ENCODE data around the gene GKN2. TPM values are rescaled to one million over a fixed set of nuclear protein-coding genes. Genes with fewer than 3 reads are reported as not detected.
A peak's percentile ranks its signal among the peaks of the same experiment; 100 is the strongest.

GKN2 gene
- total RNA-seq, 4 donors from 2014 or later = not detected

- 92 to 93% methylated on average over 4 to 5 of the region's 5 CpGs for WGBS, 2 donors (ENCODE audit: low coverage in 1 of 2)
- no peak for DNase-seq
- intact Hi-C loops (cut with DNase I; ENCODE audit: low total_unique reads) = loop anchor here (5.0 kb wide), 1 partner anchor 155 kb away; no protein-coding TSS in a partner anchor
Observed at GRCh38 chr2:68907232-68907919, 45.3 kb downstream of the GKN2 start.

GRCh38 chr2:68906716-68907115 is 46.0 kb downstream of the GKN2 start:
- WGBS, 2 donors (ENCODE audit: low coverage in 1 of 2) = 93 to 96% methylated on average over 3 of the region's 3 CpGs
- intact Hi-C loops (cut with DNase I; ENCODE audit: low total_unique reads) = loop anchor here (5.0 kb wide), 1 partner anchor 154 kb away; no protein-coding TSS in a partner anchor

More at GRCh38 chr2:68907232-68907919, 45.3 kb downstream of the GKN2 start:
- TF ChIP-seq POLR2A (IDR thresholded peaks at IDR 0.05) (no peak), POLR2AphosphoS5 (IDR thresholded peaks at IDR 0.05) (no peak), CTCF (IDR thresholded peaks at IDR 0.05) (no peak), EP300 (IDR thresholded peaks at IDR 0.05; ENCODE audit: low read depth) (no peak)
- in situ Hi-C loops (cut with MboI; ENCODE audit: low pct_ligation_motif_present in 1 of 4, low pct_unique_long_range_greater_than_20kb in 1 of 4, low sequenced_read_pairs in 3 of 4) = loop anchor here (5.0 to 25.0 kb wide), 5 partner anchors 155 to 420 kb away; partner anchors contain the start of gene ARHGAP25 (in 1 of the 4)
- H3K4me1 ChIP-seq = peaks cover 11 to 17% (median 13%) of the 10 kb centered on the region in 4 donors
- no peaks in the 10 kb centered on the region for H3K9me3 ChIP-seq
- no peaks in the 10 kb centered on the region for H3K27me3 ChIP-seq
- H3K27ac ChIP-seq = peak overlapping the region in 3 of 4 donors; percentile 47 to 65 (median 50)
- no peak overlapping the region for H3K4me3 ChIP-seq
- H3K36me3 ChIP-seq = no peaks in the 10 kb centered on the region

GRCh38 chr2:68905116-68905515 is 47.6 kb downstream of the GKN2 start:
- H3K4me3 ChIP-seq = no peak overlapping the region
- H3K27me3 ChIP-seq = no peaks in the 10 kb centered on the region
- in situ Hi-C loops (cut with MboI; ENCODE audit: low pct_ligation_motif_present in 1 of 4, low pct_unique_long_range_greater_than_20kb in 1 of 4, low sequenced_read_pairs in 3 of 4) (loop anchor here (5.0 to 25.0 kb wide), 5 partner anchors 153 to 418 kb away; partner anchors contain the start of gene ARHGAP25 (in 1 of the 4)), intact Hi-C loops (cut with DNase I; ENCODE audit: low total_unique reads) (loop anchor here (5.0 kb wide), 1 partner anchor 153 kb away; no protein-coding TSS in a partner anchor)
- DNase-seq = no peak
- no peaks in the 10 kb centered on the region for H3K9me3 ChIP-seq
- no peaks in the 10 kb centered on the region for H3K36me3 ChIP-seq
- 94 to 97% methylated on average over 2 of the region's 2 CpGs for WGBS, 2 donors (ENCODE audit: low coverage in 1 of 2)
- no peak overlapping the region for H3K27ac ChIP-seq
- peaks cover 11 to 17% (median 13%) of the 10 kb centered on the region in 4 donors for H3K4me1 ChIP-seq
- TF ChIP-seq POLR2AphosphoS5 (IDR thresholded peaks at IDR 0.05) = no peak
- no peak for TF ChIP-seq CTCF (IDR thresholded peaks at IDR 0.05)
- no peak for TF ChIP-seq EP300 (IDR thresholded peaks at IDR 0.05; ENCODE audit: low read depth)
- TF ChIP-seq POLR2A (IDR thresholded peaks at IDR 0.05) = no peak

More at GRCh38 chr2:68906716-68907115, 46.0 kb downstream of the GKN2 start:
- H3K4me3 ChIP-seq = no peak overlapping the region
- no peaks in the 10 kb centered on the region for H3K9me3 ChIP-seq
- H3K4me1 ChIP-seq = peaks cover 11 to 17% (median 13%) of the 10 kb centered on the region in 4 donors
- H3K27ac ChIP-seq = no peak overlapping the region
- no peaks in the 10 kb centered on the region for H3K36me3 ChIP-seq
- in situ Hi-C loops (cut with MboI; ENCODE audit: low pct_ligation_motif_present in 1 of 4, low pct_unique_long_range_greater_than_20kb in 1 of 4, low sequenced_read_pairs in 3 of 4) = loop anchor here (5.0 to 25.0 kb wide), 5 partner anchors 154 to 419 kb away; partner anchors contain the start of gene ARHGAP25 (in 1 of the 4)
- no peak for DNase-seq
- no peak for TF ChIP-seq POLR2A (IDR thresholded peaks at IDR 0.05)
- TF ChIP-seq EP300 (IDR thresholded peaks at IDR 0.05; ENCODE audit: low read depth) = no peak
- no peak for TF ChIP-seq POLR2AphosphoS5 (IDR thresholded peaks at IDR 0.05)
- no peak for TF ChIP-seq CTCF (IDR thresholded peaks at IDR 0.05)
- no peaks in the 10 kb centered on the region for H3K27me3 ChIP-seq

- Histone ChIP-seq H3K27me3 (no peaks in the 10 kb centered on the region), H3K9me3 (no peaks in the 10 kb centered on the region), H3K4me3 (no peak overlapping the region), H3K36me3 (no peaks in the 10 kb centered on the region), H3K27ac (no peak overlapping the region), H3K4me1 (no peaks in the 10 kb centered on the region)
- intact Hi-C loops (cut with DNase I; ENCODE audit: low total_unique reads) (no loop called here), in situ Hi-C loops (cut with MboI; ENCODE audit: low pct_ligation_motif_present in 1 of 4, low pct_unique_long_range_greater_than_20kb in 1 of 4, low sequenced_read_pairs in 3 of 4) (loop anchor here in 3 of 4 donors (10.0 to 25.0 kb wide), 4 partner anchors 157 to 414 kb away; partner anchors contain the start of gene ARHGAP25 (in 1 of the 3))
- WGBS, 2 donors (ENCODE audit: low coverage in 1 of 2) = 89 to 97% methylated on average over 1 of the region's 1 CpG
- no peak for TF ChIP-seq CTCF (IDR thresholded peaks at IDR 0.05)
- TF ChIP-seq POLR2AphosphoS5 (IDR thresholded peaks at IDR 0.05) = no peak
- no peak for TF ChIP-seq POLR2A (IDR thresholded peaks at IDR 0.05)
- no peak for TF ChIP-seq EP300 (IDR thresholded peaks at IDR 0.05; ENCODE audit: low read depth)
- no peak for DNase-seq
Observed at GRCh38 chr2:68901561-68901960, 51.1 kb downstream of the GKN2 start.
